ENCODE data around the gene BCL2L15. TPM values are rescaled to one million over a fixed set of nuclear protein-coding genes. Genes with fewer than 3 reads are reported as not detected.

Gene BCL2L15
- total and polyA plus RNA-seq, 4 donors = 0.59 to 2.0 (median 0.90) TPM

- Histone ChIP-seq H3K36me3 (ENCODE audit: control insufficient read depth, insufficient read depth, low read length) (peaks cover 24% of the 10 kb centered on the region), H3K4me3 (ENCODE audit: low read depth, low read length) (no peak overlapping the region), H3K27ac (ENCODE audit: low read depth, low read length) (no peak overlapping the region), H3K9me3 (ENCODE audit: control insufficient read depth, insufficient read depth, low read length) (no peaks in the 10 kb centered on the region), H3K4me1 (ENCODE audit: control insufficient read depth, insufficient read depth, low read length) (no peaks in the 10 kb centered on the region), H3K27me3 (ENCODE audit: control insufficient read depth, insufficient read depth, low read length) (no peaks in the 10 kb centered on the region)
- peak in 2 of 6 donors; percentile 2 to 64 for DNase-seq (ENCODE audit: low read depth in 4 of 6, low spot score in 6 of 6)
- WGBS (ENCODE audit: insufficient coverage) = 62% methylated on average over 3 of the region's 6 CpGs
Measured at GRCh38 chr1:113912594-113913311, 25.4 kb upstream of the BCL2L15 start.

- Histone ChIP-seq H3K36me3 (ENCODE audit: control insufficient read depth, insufficient read depth, low read length) (peaks cover 14% of the 10 kb centered on the region), H3K27me3 (ENCODE audit: control insufficient read depth, insufficient read depth, low read length) (no peaks in the 10 kb centered on the region), H3K4me3 (ENCODE audit: low read depth, low read length) (peak overlapping the region; percentile 86), H3K4me1 (ENCODE audit: control insufficient read depth, insufficient read depth, low read length) (peaks cover 14% of the 10 kb centered on the region), H3K9me3 (ENCODE audit: control insufficient read depth, insufficient read depth, low read length) (no peaks in the 10 kb centered on the region), H3K27ac (ENCODE audit: low read depth, low read length) (peak overlapping the region; percentile 97)
- 0% methylated on average over 15 of the region's 17 CpGs for WGBS (ENCODE audit: insufficient coverage)
- DNase-seq (ENCODE audit: low read depth in 4 of 6, low spot score in 6 of 6) = no peak
Measured at GRCh38 chr1:113905435-113905861, 18.1 kb upstream of the BCL2L15 start.

- Histone ChIP-seq H3K27ac (ENCODE audit: low read depth, low read length) (peak within 1 kb of the TSS; percentile 97), H3K36me3 (ENCODE audit: control insufficient read depth, insufficient read depth, low read length) (peaks cover 15% of the 10 kb centered on the region), H3K4me3 (ENCODE audit: low read depth, low read length) (peak within 1 kb of the TSS; percentile 86), H3K27me3 (ENCODE audit: control insufficient read depth, insufficient read depth, low read length) (no peaks in the 10 kb centered on the region), H3K4me1 (ENCODE audit: control insufficient read depth, insufficient read depth, low read length) (peaks cover 14% of the 10 kb centered on the region), H3K9me3 (ENCODE audit: control insufficient read depth, insufficient read depth, low read length) (no peaks in the 10 kb centered on the region)
- peak; percentile 94 to 100 (median 98) for DNase-seq (ENCODE audit: low read depth in 4 of 6, low spot score in 6 of 6)
- under 1% methylated on average over 63 of the region's 67 CpGs for WGBS (ENCODE audit: insufficient coverage)
Measured at GRCh38 chr1:113904674-113905434, 17.5 kb upstream of the BCL2L15 start, which contains the start of the genes AP4B1 and DCLRE1B. Gene AP4B1, minus strand, starts transcription at chr1:113904799. Its CDS starts 82 bp downstream, at chr1:113904717. Gene DCLRE1B, plus strand, starts transcription at chr1:113905326. Its CDS starts 261 bp downstream, at chr1:113905587.

- H3K27me3 ChIP-seq (ENCODE audit: control insufficient read depth, insufficient read depth, low read length) = no peaks in the 10 kb centered on the region
- 1% methylated on average over 9 of the region's 11 CpGs for WGBS (ENCODE audit: insufficient coverage)
- H3K4me1 ChIP-seq (ENCODE audit: control insufficient read depth, insufficient read depth, low read length) = peaks cover 14% of the 10 kb centered on the region
- peak overlapping the region; percentile 97 for H3K27ac ChIP-seq (ENCODE audit: low read depth, low read length)
- H3K4me3 ChIP-seq (ENCODE audit: low read depth, low read length) = peak overlapping the region; percentile 86
- H3K9me3 ChIP-seq (ENCODE audit: control insufficient read depth, insufficient read depth, low read length) = no peaks in the 10 kb centered on the region
- no peak for DNase-seq (ENCODE audit: low read depth in 4 of 6, low spot score in 6 of 6)
- H3K36me3 ChIP-seq (ENCODE audit: control insufficient read depth, insufficient read depth, low read length) = peaks cover 17% of the 10 kb centered on the region
Measured at GRCh38 chr1:113904293-113904673, 16.9 kb upstream of the BCL2L15 start.

GRCh38 chr1:113903501-113904292, 16.3 kb upstream of the BCL2L15 start:
- 28% methylated on average over 4 of the region's 7 CpGs for WGBS (ENCODE audit: insufficient coverage)
- peaks cover 16% of the 10 kb centered on the region for H3K36me3 ChIP-seq (ENCODE audit: control insufficient read depth, insufficient read depth, low read length)
- no peaks in the 10 kb centered on the region for H3K9me3 ChIP-seq (ENCODE audit: control insufficient read depth, insufficient read depth, low read length)
- no peaks in the 10 kb centered on the region for H3K27me3 ChIP-seq (ENCODE audit: control insufficient read depth, insufficient read depth, low read length)
- DNase-seq (ENCODE audit: low read depth in 4 of 6, low spot score in 6 of 6) = no peak
- peaks cover 14% of the 10 kb centered on the region for H3K4me1 ChIP-seq (ENCODE audit: control insufficient read depth, insufficient read depth, low read length)
- H3K27ac ChIP-seq (ENCODE audit: low read depth, low read length) = peak overlapping the region; percentile 97
- peak overlapping the region; percentile 86 for H3K4me3 ChIP-seq (ENCODE audit: low read depth, low read length)

GRCh38 chr1:113901191-113901590, 13.8 kb upstream of the BCL2L15 start:
- H3K36me3 ChIP-seq (ENCODE audit: control insufficient read depth, insufficient read depth, low read length) = peaks cover 14% of the 10 kb centered on the region
- no peak for DNase-seq (ENCODE audit: low read depth in 4 of 6, low spot score in 6 of 6)
- no peak overlapping the region for H3K27ac ChIP-seq (ENCODE audit: low read depth, low read length)
- H3K9me3 ChIP-seq (ENCODE audit: control insufficient read depth, insufficient read depth, low read length) = no peaks in the 10 kb centered on the region
- H3K4me1 ChIP-seq (ENCODE audit: control insufficient read depth, insufficient read depth, low read length) = peaks cover 8% of the 10 kb centered on the region
- H3K27me3 ChIP-seq (ENCODE audit: control insufficient read depth, insufficient read depth, low read length) = no peaks in the 10 kb centered on the region
- H3K4me3 ChIP-seq (ENCODE audit: low read depth, low read length) = no peak overlapping the region
- no CpG with 5 or more reads among the region's 3 CpGs for WGBS (ENCODE audit: insufficient coverage)

GRCh38 chr1:113899111-113899510, 11.7 kb upstream of the BCL2L15 start:
- no peaks in the 10 kb centered on the region for H3K9me3 ChIP-seq (ENCODE audit: control insufficient read depth, insufficient read depth, low read length)
- H3K36me3 ChIP-seq (ENCODE audit: control insufficient read depth, insufficient read depth, low read length) = peaks cover 18% of the 10 kb centered on the region
- H3K4me1 ChIP-seq (ENCODE audit: control insufficient read depth, insufficient read depth, low read length) = no peaks in the 10 kb centered on the region
- H3K27ac ChIP-seq (ENCODE audit: low read depth, low read length) = no peak overlapping the region
- DNase-seq (ENCODE audit: low read depth in 4 of 6, low spot score in 6 of 6) = no peak
- no peak overlapping the region for H3K4me3 ChIP-seq (ENCODE audit: low read depth, low read length)
- H3K27me3 ChIP-seq (ENCODE audit: control insufficient read depth, insufficient read depth, low read length) = no peaks in the 10 kb centered on the region

GRCh38 chr1:113898241-113898814, 10.9 kb upstream of the BCL2L15 start:
- Histone ChIP-seq H3K27ac (ENCODE audit: low read depth, low read length) (no peak overlapping the region), H3K36me3 (ENCODE audit: control insufficient read depth, insufficient read depth, low read length) (peaks cover 18% of the 10 kb centered on the region), H3K9me3 (ENCODE audit: control insufficient read depth, insufficient read depth, low read length) (no peaks in the 10 kb centered on the region), H3K4me1 (ENCODE audit: control insufficient read depth, insufficient read depth, low read length) (no peaks in the 10 kb centered on the region), H3K27me3 (ENCODE audit: control insufficient read depth, insufficient read depth, low read length) (no peaks in the 10 kb centered on the region), H3K4me3 (ENCODE audit: low read depth, low read length) (no peak overlapping the region)
- no peak for DNase-seq (ENCODE audit: low read depth in 4 of 6, low spot score in 6 of 6)
- no CpG with 5 or more reads among the region's 1 CpG for WGBS (ENCODE audit: insufficient coverage)

- Histone ChIP-seq H3K4me1 (ENCODE audit: control insufficient read depth, insufficient read depth, low read length) (no peaks in the 10 kb centered on the region), H3K4me3 (ENCODE audit: low read depth, low read length) (no peak overlapping the region), H3K9me3 (ENCODE audit: control insufficient read depth, insufficient read depth, low read length) (no peaks in the 10 kb centered on the region), H3K27ac (ENCODE audit: low read depth, low read length) (no peak overlapping the region), H3K27me3 (ENCODE audit: control insufficient read depth, insufficient read depth, low read length) (no peaks in the 10 kb centered on the region), H3K36me3 (ENCODE audit: control insufficient read depth, insufficient read depth, low read length) (peaks cover 18% of the 10 kb centered on the region)
- no peak for DNase-seq (ENCODE audit: low read depth in 4 of 6, low spot score in 6 of 6)
- WGBS (ENCODE audit: insufficient coverage) = 79% methylated on average over 3 of the region's 8 CpGs
Measured at GRCh38 chr1:113895961-113896360, 8.6 kb upstream of the BCL2L15 start.

Measured in spinal cord (tissue), 10 donors.